Upper lobe of left lung (tissue), 6 donors: ENCODE data around the gene CHRNE. TPM values are rescaled to one million over a fixed set of nuclear protein-coding genes. Genes with fewer than 3 reads are reported as not detected.

Source experiments
- ATAC-seq, 2 donors: fragments of 200-7000 bp; cut with Tn5 transposase; one replicate each; pipeline ENCODE4 v1.9.1; 2022; ENCODE audit warnings: mild to moderate bottlenecking in 2 of 2, moderate library complexity in 2 of 2; ENCODE audit not compliant: low FRiP score in 2 of 2
- DNase-seq, 2 donors: peaks; one replicate each; pipeline ENCODE4 v3.0.0-alpha.2; 2019 to 2020
- H3K27ac ChIP-seq, 4 donors: fragments of 200-600 bp; sonication (generic); one replicate each; pipeline ENCODE4 v1.5.1; 2016 to 2019
- H3K27me3 ChIP-seq, 4 donors: fragments of 200-600 bp; sonication (generic); one replicate each; pipeline ENCODE4 v1.5.1; 2017 to 2019
- H3K36me3 ChIP-seq, 4 donors: fragments of 200-600 bp; sonication (generic); one replicate each; pipeline ENCODE4 v1.5.1; 2016 to 2019
- H3K4me1 ChIP-seq, 4 donors: fragments of 200-600 bp; sonication (generic); one replicate each; pipeline ENCODE4 v1.5.1; 2018 to 2019
- H3K4me3 ChIP-seq, 4 donors: fragments of 200-600 bp; sonication (generic); one replicate each; pipeline ENCODE4 v1.5.1; 2017 to 2019; ENCODE audit warnings: mild to moderate bottlenecking in 2 of 4, moderate library complexity in 1 of 4
- H3K9me3 ChIP-seq, 4 donors: fragments of 200-600 bp; sonication (generic); one replicate each; pipeline ENCODE4 v1.5.1; 2018 to 2019
- CTCF ChIP-seq, 6 experiments: fragments of 450-650 bp in 4 of 6; fragments of 200-600 bp in 2 of 6; sonication (generic) in 2 of 6; IDR thresholded peaks; one replicate each; pipeline ENCODE4 v1.5.1; 2016 to 2019; ENCODE audit warnings: antibody characterized with exemption in 6 of 6
- EP300 ChIP-seq, 4 donors: sonication (generic); formaldehyde crosslinking; IDR thresholded peaks; one replicate each; pipeline ENCODE4 v1.5.1; 2017; ENCODE audit warnings: antibody characterized with exemption in 4 of 4, control low read depth in 2 of 4
- POLR2A ChIP-seq, 4 donors: fragments of 450-650 bp; IDR thresholded peaks; one replicate each; pipeline ENCODE4 v1.5.1; 2016 to 2017; ENCODE audit warnings: antibody characterized with exemption in 4 of 4, mild to moderate bottlenecking in 2 of 4
- POLR2AphosphoS5 ChIP-seq, 2 donors: sonication (generic); formaldehyde crosslinking; IDR thresholded peaks; one replicate each; pipeline ENCODE4 v1.5.1; 2017; ENCODE audit warnings: antibody characterized with exemption in 2 of 2
- WGBS, 2 donors: methylation state at CpG; one replicate each; pipeline ENCODE4 v1.1.5; 2017 to 2018; 5-methylcytosine and 5-hydroxymethylcytosine counted together
- total RNA-seq, 6 donors: library from RNA; depleted of rRNA in 4 of 6; stranded (reverse); fragments of >200 nt in 4 of 6; gene quantifications; one replicate each; pipeline versions ENCODE4 v1.1.0 to v1.2.1, GENCODE V29; 2016 to 2021
- donor health status: DM: no; HTN: no; CAD: no; lungs with moderate emphysema.
- donor health status: DM: no; HTN: yes; CAD: no; lungs with severe emphysema.

Gene CHRNE
- total RNA-seq, 6 donors from 2014 or later, result 0.61 to 1.7 (median 1.2) TPM; not detected in 2

- H3K27ac ChIP-seq, result no peak overlapping the region
- peak in 1 of 2 donors; percentile 47 for DNase-seq
- H3K4me3 ChIP-seq, result no peak overlapping the region
- no peak for TF ChIP-seq POLR2AphosphoS5 (IDR thresholded peaks at IDR 0.05)
- TF ChIP-seq CTCF (IDR thresholded peaks at IDR 0.05), result no peak
- no peak for TF ChIP-seq POLR2A (IDR thresholded peaks at IDR 0.05)
- TF ChIP-seq EP300 (IDR thresholded peaks at IDR 0.05), result no peak
- no peaks in the 10 kb centered on the region for H3K9me3 ChIP-seq
- peaks cover 0 to 33% (median 18%) of the 10 kb centered on the region in 4 donors for H3K4me1 ChIP-seq
- H3K27me3 ChIP-seq, result peaks cover 0 to 9% (median 0%) of the 10 kb centered on the region in 4 donors
- 89 to 94% methylated on average over 7 to 10 of the region's 10 CpGs for WGBS, 2 donors
- no peak for ATAC-seq
- H3K36me3 ChIP-seq, result peaks cover 13 to 55% (median 53%) of the 10 kb centered on the region in 4 donors
Observed at GRCh38 chr17:4897198-4897687, 5.7 kb downstream of the CHRNE start.

- DNase-seq, result peak in 1 of 2 donors; percentile 58
- H3K9me3 ChIP-seq, result no peaks in the 10 kb centered on the region
- ATAC-seq, result no peak
- H3K27ac ChIP-seq, result no peak overlapping the region
- no peak overlapping the region for H3K4me3 ChIP-seq
- peaks cover 0 to 26% (median 18%) of the 10 kb centered on the region in 4 donors for H3K4me1 ChIP-seq
- TF ChIP-seq EP300 (IDR thresholded peaks at IDR 0.05) (no peak), POLR2A (IDR thresholded peaks at IDR 0.05) (no peak), CTCF (IDR thresholded peaks at IDR 0.05) (no peak), POLR2AphosphoS5 (IDR thresholded peaks at IDR 0.05) (no peak)
- H3K36me3 ChIP-seq, result peaks cover 15 to 62% (median 58%) of the 10 kb centered on the region in 4 donors
- WGBS, 2 donors, result 91% methylated on average over 19 to 27 of the region's 27 CpGs
- peaks cover 0 to 9% (median 0%) of the 10 kb centered on the region in 4 donors for H3K27me3 ChIP-seq
Observed at GRCh38 chr17:4896332-4897197, 6.3 kb downstream of the CHRNE start.

- H3K9me3 ChIP-seq, result no peaks in the 10 kb centered on the region
- H3K4me3 ChIP-seq, result no peak overlapping the region
- H3K27me3 ChIP-seq, result peaks cover 0 to 9% (median 0%) of the 10 kb centered on the region in 4 donors
- 77 to 81% methylated on average over 24 to 27 of the region's 27 CpGs for WGBS, 2 donors
- peaks cover 20 to 69% (median 66%) of the 10 kb centered on the region in 4 donors for H3K36me3 ChIP-seq
- H3K4me1 ChIP-seq, result peaks cover 0 to 20% (median 15%) of the 10 kb centered on the region in 4 donors
- no peak overlapping the region for H3K27ac ChIP-seq
- TF ChIP-seq POLR2AphosphoS5 (IDR thresholded peaks at IDR 0.05) (no peak), POLR2A (IDR thresholded peaks at IDR 0.05) (no peak), CTCF (IDR thresholded peaks at IDR 0.05) (no peak), EP300 (IDR thresholded peaks at IDR 0.05) (no peak)
- peak in 1 of 2 donors; percentile 58 for DNase-seq
- ATAC-seq, result no peak
Observed at GRCh38 chr17:4895657-4896331, 7.1 kb downstream of the CHRNE start.

GRCh38 chr17:4895121-4895520 lies 7.8 kb downstream of the CHRNE start:
- 97 to 100% methylated on average over 3 to 13 of the region's 13 CpGs for WGBS, 2 donors
- Histone ChIP-seq H3K27me3 (peaks cover 0 to 5% (median 0%) of the 10 kb centered on the region in 4 donors), H3K4me3 (no peak overlapping the region), H3K27ac (no peak overlapping the region), H3K9me3 (no peaks in the 10 kb centered on the region), H3K36me3 (peaks cover 25 to 76% (median 72%) of the 10 kb centered on the region in 4 donors), H3K4me1 (peaks cover 0 to 13% (median 8%) of the 10 kb centered on the region in 4 donors)
- peak in 1 of 2 donors; percentile 27 for DNase-seq
- TF ChIP-seq CTCF (IDR thresholded peaks at IDR 0.05) (no peak), POLR2AphosphoS5 (IDR thresholded peaks at IDR 0.05) (no peak), EP300 (IDR thresholded peaks at IDR 0.05) (no peak), POLR2A (IDR thresholded peaks at IDR 0.05) (no peak)
- ATAC-seq, result no peak
